Measurements from ENCODE around the gene KCNE1. TPM values are rescaled to one million over a fixed set of nuclear protein-coding genes. Genes with fewer than 3 reads are reported as not detected.

The KCNE1 gene
- total and polyA plus RNA-seq, 10 of the 15 experiments (the other 5 are each of a cell fraction or from before 2014, with no cell fraction given), result 0.06 to 0.18 (median 0.09) TPM; not detected in 5

- no peak for TF ChIP-seq SP1 (IDR thresholded peaks at IDR 0.05; ENCODE audit: low read depth, low read length)
- TF ChIP-seq RUNX3 (IDR thresholded peaks at IDR 0.05; ENCODE audit: low read length), result peak; percentile 64
- no peak for TF ChIP-seq STAT3 (IDR thresholded peaks at IDR 0.05; ENCODE audit: low read depth, low read length)
- Histone ChIP-seq H3K36me3 (ENCODE audit: control insufficient read depth in 2 of 2, insufficient read depth in 2 of 2, low read length in 1 of 2) (no peaks in the 10 kb centered on the region), H3K9ac (ENCODE audit: control insufficient read depth, insufficient read depth, low read length) (no peak overlapping the region), H3K27me3 (replicated peaks in 1 of 2; ENCODE audit: control insufficient read depth in 2 of 2, insufficient read depth in 2 of 2, low read length in 1 of 2) (no peaks in the 10 kb centered on the region), H3K9me3 (replicated peaks; ENCODE audit: control insufficient read depth, insufficient read depth, low read length) (peaks cover 5% of the 10 kb centered on the region; the same call in 2 of the 3 replicates), H2AFZ (ENCODE audit: control insufficient read depth, low read depth, low read length) (no peak overlapping the region), H3K4me2 (ENCODE audit: control insufficient read depth, insufficient read depth) (no peak overlapping the region), H4K20me1 (ENCODE audit: control insufficient read depth, insufficient read depth) (no peaks in the 10 kb centered on the region), H3K4me1 (ENCODE audit: control insufficient read depth, insufficient read depth, low read length) (no peaks in the 10 kb centered on the region; the same call in 1 of the 2 replicates), H3K4me3 (no peak overlapping the region), H3K27ac (ENCODE audit: control insufficient read depth, insufficient read depth) (no peak overlapping the region), H3K79me2 (ENCODE audit: control insufficient read depth, insufficient read depth, low read length) (no peaks in the 10 kb centered on the region)
- ChIA-PET POLR2A (no interaction called here), RAD21 (ENCODE audit: unreplicated experiment) (no interaction called here), CTCF (interaction anchor here (0.9 to 3.1 kb wide), 3 partner anchors 10 to 169 kb away, joined by 3 to 8 read pairs (median 4); no protein-coding TSS in a partner anchor), SMC1A (ENCODE audit: uncharacterized antibody, unreplicated experiment) (interaction anchor here (0.9 kb wide), 1 partner anchor 11 kb away, joined by 3 read pairs; no protein-coding TSS in a partner anchor)
- DNase-seq (ENCODE audit: low read depth, low spot score), result no peak
- no TSS peak for BruUV-seq (replicated peaks)
- in situ Hi-C loops (cut with MboI), result no loop called here
- 79% methylated on average over 4 of the region's 4 CpGs for WGBS (ENCODE audit: insufficient coverage, insufficient replicate concordance, low lambda C conversion rate, missing lambda C conversion rate)
- FAIRE-seq, result peak; percentile 13
- ATAC-seq, result no peak
- intact Hi-C loops (cut with micrococcal nuclease; ENCODE audit: unreplicated experiment), result no loop called here
These were observed 42.2 kb upstream of the KCNE1 start for GRCh38 chr21:34554227-34554626.

GRCh38 chr21:34553151-34553952 lies 41.3 kb upstream of the KCNE1 start:
- Histone ChIP-seq H3K79me2 (ENCODE audit: control insufficient read depth, insufficient read depth, low read length) (no peaks in the 10 kb centered on the region), H4K20me1 (ENCODE audit: control insufficient read depth, insufficient read depth) (no peaks in the 10 kb centered on the region), H3K9me3 (replicated peaks; ENCODE audit: control insufficient read depth, insufficient read depth, low read length) (peaks cover 5% of the 10 kb centered on the region; the same call in 2 of the 3 replicates), H3K9ac (ENCODE audit: control insufficient read depth, insufficient read depth, low read length) (no peak overlapping the region), H3K36me3 (ENCODE audit: control insufficient read depth in 2 of 2, insufficient read depth in 2 of 2, low read length in 1 of 2) (no peaks in the 10 kb centered on the region), H3K27me3 (replicated peaks in 1 of 2; ENCODE audit: control insufficient read depth in 2 of 2, insufficient read depth in 2 of 2, low read length in 1 of 2) (no peaks in the 10 kb centered on the region), H2AFZ (ENCODE audit: control insufficient read depth, low read depth, low read length) (no peak overlapping the region), H3K4me3 (no peak overlapping the region), H3K27ac (ENCODE audit: control insufficient read depth, insufficient read depth) (no peak overlapping the region), H3K4me1 (ENCODE audit: control insufficient read depth, insufficient read depth, low read length) (no peaks in the 10 kb centered on the region; the same call in 1 of the 2 replicates), H3K4me2 (ENCODE audit: control insufficient read depth, insufficient read depth) (no peak overlapping the region)
- ChIA-PET SMC1A (ENCODE audit: uncharacterized antibody, unreplicated experiment) (interaction anchor here (0.7 to 1.0 kb wide), 2 partner anchors 43 to 48 kb away, joined by 3 read pairs; no protein-coding TSS in a partner anchor), CTCF (interaction anchor here (1.2 to 3.1 kb wide), 2 partner anchors 9 to 50 kb away, joined by 4 to 8 read pairs; no protein-coding TSS in a partner anchor), RAD21 (ENCODE audit: unreplicated experiment) (no interaction called here), POLR2A (no interaction called here)
- TF ChIP-seq, protein P1, sequence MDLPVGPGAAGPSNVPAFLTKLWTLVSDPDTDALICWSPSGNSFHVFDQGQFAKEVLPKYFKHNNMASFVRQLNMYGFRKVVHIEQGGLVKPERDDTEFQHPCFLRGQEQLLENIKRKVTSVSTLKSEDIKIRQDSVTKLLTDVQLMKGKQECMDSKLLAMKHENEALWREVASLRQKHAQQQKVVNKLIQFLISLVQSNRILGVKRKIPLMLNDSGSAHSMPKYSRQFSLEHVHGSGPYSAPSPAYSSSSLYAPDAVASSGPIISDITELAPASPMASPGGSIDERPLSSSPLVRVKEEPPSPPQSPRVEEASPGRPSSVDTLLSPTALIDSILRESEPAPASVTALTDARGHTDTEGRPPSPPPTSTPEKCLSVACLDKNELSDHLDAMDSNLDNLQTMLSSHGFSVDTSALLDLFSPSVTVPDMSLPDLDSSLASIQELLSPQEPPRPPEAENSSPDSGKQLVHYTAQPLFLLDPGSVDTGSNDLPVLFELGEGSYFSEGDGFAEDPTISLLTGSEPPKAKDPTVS (IDR thresholded peaks at IDR 0.05; ENCODE audit: low read depth, low read length), result no peak
- intact Hi-C loops (cut with micrococcal nuclease; ENCODE audit: unreplicated experiment), result no loop called here
- no peak for FAIRE-seq
- no peak for ATAC-seq
- in situ Hi-C loops (cut with MboI), result no loop called here
- no peak for DNase-seq (ENCODE audit: low read depth, low spot score)
- no TSS peak for BruUV-seq (replicated peaks)
- WGBS (ENCODE audit: insufficient coverage, insufficient replicate concordance, low lambda C conversion rate, missing lambda C conversion rate), result 94% methylated on average over 9 of the region's 9 CpGs

Data from GM12878 (cell line).